ENCODE results near the gene HIPK3.

DNA sequence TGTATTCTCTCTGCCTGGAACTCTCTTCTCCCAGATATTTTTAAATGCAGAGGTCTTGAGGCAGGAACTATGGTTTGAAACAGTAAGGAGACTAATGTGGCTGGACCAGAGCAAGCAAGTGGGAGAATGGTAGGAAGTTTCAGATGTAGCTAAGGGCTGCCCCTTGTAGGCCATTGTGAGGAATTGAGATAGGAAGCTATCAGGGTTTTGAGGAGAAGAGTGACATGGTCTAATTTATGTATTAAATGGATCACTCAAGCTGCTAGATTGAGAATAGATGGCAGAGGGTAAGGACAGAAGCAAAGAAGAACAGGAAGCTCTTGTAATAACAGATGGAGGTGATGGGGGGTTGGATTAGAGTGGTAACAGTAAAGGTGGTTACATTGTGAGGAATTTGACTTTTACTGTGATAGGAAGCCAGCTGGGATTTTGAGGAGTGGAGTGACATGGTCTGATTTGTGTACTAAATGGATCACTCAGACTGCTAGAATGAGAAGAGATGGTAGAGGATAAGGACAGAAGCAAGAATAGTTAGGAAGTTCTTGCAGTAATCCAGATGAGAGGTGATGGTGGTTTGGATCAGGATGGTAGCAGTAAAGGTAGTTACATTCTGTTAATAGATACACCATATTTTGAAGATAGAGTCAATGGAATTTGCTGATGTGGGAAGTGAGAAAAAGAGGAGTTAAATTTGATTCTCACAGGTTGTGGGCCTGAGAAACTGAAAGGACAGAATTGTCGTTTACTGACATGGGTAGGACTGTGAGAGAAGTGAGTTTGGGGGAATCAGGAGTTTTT lies 63.0 kb downstream of the HIPK3 start:
- TF ChIP-seq POLR2A (IDR thresholded peaks at IDR 0.05; ENCODE audit: low read length) = no peak
- TF ChIP-seq GATA1 (IDR thresholded peaks at IDR 0.05; ENCODE audit: low read depth, low read length) = no peak
